ENCODE results near the gene MIA.
"Not testable (repeated sequence)": the region's sequence is repeated elsewhere in the genome, so short reads cannot be mapped to it uniquely, and the experiment has no call there.

Gene MIA
- 0 to 0.58 (median 0) reads per million in 9 experiments for total RNA-seq

- peaks cover 30% of the 10 kb centered on the region for H3K36me3 Mint-ChIP-seq (ENCODE audit: insufficient read depth)
- peaks cover 28 to 30% of the 10 kb centered on the region in 2 donors for H3K4me1 Mint-ChIP-seq (ENCODE audit: low read depth in 2 of 2)
- DNase-seq = no peak
- peak within 1 kb of the TSS in 1 of 2 donors; percentile 94 for H3K27ac Mint-ChIP-seq
- H3K27me3 Mint-ChIP-seq = no peaks in the 10 kb centered on the region
- no peaks in the 10 kb centered on the region for H3K9me3 Mint-ChIP-seq
- no peak for ATAC-seq (replicated peaks)
- no peak within 1 kb of the TSS for H3K4me3 Mint-ChIP-seq
Observed at GRCh38 chr19:40774916-40775631, at the start of gene MIA. TSS of gene MIA (plus strand) at chr19:40775521. CDS start at chr19:40775543, 22 bp downstream.

GRCh38 chr19:40726279-40726678, 49.0 kb upstream of the MIA start:
- Mint-ChIP-seq H3K9me3 (no peaks in the 10 kb centered on the region), H3K4me3 (no peak overlapping the region), H3K36me3 (ENCODE audit: insufficient read depth) (peaks cover 20% of the 10 kb centered on the region), H3K27me3 (no peaks in the 10 kb centered on the region), H3K27ac (no peak overlapping the region), H3K4me1 (ENCODE audit: low read depth in 2 of 2) (peaks cover 5 to 19% of the 10 kb centered on the region in 2 donors)
- ATAC-seq (replicated peaks) (no peak), DNase-seq (no peak)

GRCh38 chr19:40730065-40730464, 45.3 kb upstream of the MIA start:
- not testable (repeated sequence) for ATAC-seq (replicated peaks); H3K9me3 Mint-ChIP-seq; H3K27ac Mint-ChIP-seq; DNase-seq; H3K4me1 Mint-ChIP-seq (ENCODE audit: low read depth in 2 of 2); H3K4me3 Mint-ChIP-seq; H3K27me3 Mint-ChIP-seq
- H3K36me3 Mint-ChIP-seq (ENCODE audit: insufficient read depth) = peaks cover 45% of the 10 kb centered on the region

- not testable (repeated sequence) for H3K9me3 Mint-ChIP-seq; DNase-seq; H3K4me3 Mint-ChIP-seq; H3K27ac Mint-ChIP-seq; ATAC-seq (replicated peaks); H3K4me1 Mint-ChIP-seq (ENCODE audit: low read depth in 2 of 2); H3K27me3 Mint-ChIP-seq
- peaks cover 41% of the 10 kb centered on the region for H3K36me3 Mint-ChIP-seq (ENCODE audit: insufficient read depth)
Observed at GRCh38 chr19:40732304-40732703, 43.0 kb upstream of the MIA start.

GRCh38 chr19:40733149-40733548, 42.2 kb upstream of the MIA start:
- peaks cover 44% of the 10 kb centered on the region for H3K36me3 Mint-ChIP-seq (ENCODE audit: insufficient read depth)

GRCh38 chr19:40735013-40735771, 40.1 kb upstream of the MIA start:
- H3K36me3 Mint-ChIP-seq (ENCODE audit: insufficient read depth) = peaks cover 41% of the 10 kb centered on the region
- no peaks in the 10 kb centered on the region for H3K4me1 Mint-ChIP-seq (ENCODE audit: low read depth in 2 of 2)
- no peaks in the 10 kb centered on the region for H3K9me3 Mint-ChIP-seq
- H3K4me3 Mint-ChIP-seq = no peak overlapping the region
- peak overlapping the region in 1 of 2 donors; percentile 20 for H3K27ac Mint-ChIP-seq
- no peaks in the 10 kb centered on the region for H3K27me3 Mint-ChIP-seq
- DNase-seq (no peak), ATAC-seq (replicated peaks) (no peak)

More at GRCh38 chr19:40733149-40733548, 42.2 kb upstream of the MIA start:
- Mint-ChIP-seq H3K9me3 (no peaks in the 10 kb centered on the region), H3K4me3 (no peak overlapping the region), H3K27ac (peak overlapping the region in 1 of 2 donors; percentile 52), H3K4me1 (ENCODE audit: low read depth in 2 of 2) (no peaks in the 10 kb centered on the region), H3K27me3 (no peaks in the 10 kb centered on the region)
- DNase-seq = no peak
- no peak for ATAC-seq (replicated peaks)

GRCh38 chr19:40736661-40737060, 38.7 kb upstream of the MIA start:
- Mint-ChIP-seq H3K27me3 (no peaks in the 10 kb centered on the region), H3K36me3 (ENCODE audit: insufficient read depth) (peaks cover 35% of the 10 kb centered on the region), H3K4me3 (no peak overlapping the region), H3K9me3 (no peaks in the 10 kb centered on the region), H3K27ac (no peak overlapping the region), H3K4me1 (ENCODE audit: low read depth in 2 of 2) (no peaks in the 10 kb centered on the region)
- ATAC-seq (replicated peaks) (no peak), DNase-seq (no peak)

GRCh38 chr19:40737102-40737644, 38.1 kb upstream of the MIA start:
- ATAC-seq (replicated peaks) (no peak), DNase-seq (no peak)
- Mint-ChIP-seq H3K27me3 (no peaks in the 10 kb centered on the region), H3K9me3 (no peaks in the 10 kb centered on the region), H3K27ac (no peak overlapping the region), H3K4me3 (no peak overlapping the region), H3K4me1 (ENCODE audit: low read depth in 2 of 2) (no peaks in the 10 kb centered on the region), H3K36me3 (ENCODE audit: insufficient read depth) (peaks cover 30% of the 10 kb centered on the region)

GRCh38 chr19:40739030-40739839, 36.1 kb upstream of the MIA start:
- peaks cover 18% of the 10 kb centered on the region for H3K36me3 Mint-ChIP-seq (ENCODE audit: insufficient read depth)
- no peaks in the 10 kb centered on the region for H3K27me3 Mint-ChIP-seq
- no peaks in the 10 kb centered on the region for H3K4me1 Mint-ChIP-seq (ENCODE audit: low read depth in 2 of 2)
- H3K4me3 Mint-ChIP-seq = no peak overlapping the region
- ATAC-seq (replicated peaks) (no peak), DNase-seq (no peak)
- no peaks in the 10 kb centered on the region for H3K9me3 Mint-ChIP-seq
- no peak overlapping the region for H3K27ac Mint-ChIP-seq

GRCh38 chr19:40739871-40740703, 35.2 kb upstream of the MIA start:
- Mint-ChIP-seq H3K36me3 (ENCODE audit: insufficient read depth) (peaks cover 11% of the 10 kb centered on the region), H3K4me3 (no peak overlapping the region), H3K27me3 (no peaks in the 10 kb centered on the region), H3K9me3 (no peaks in the 10 kb centered on the region), H3K4me1 (ENCODE audit: low read depth in 2 of 2) (no peaks in the 10 kb centered on the region), H3K27ac (peak overlapping the region in 1 of 2 donors; percentile 69)
- ATAC-seq (replicated peaks) (no peak), DNase-seq (no peak)

- DNase-seq = no peak
- Mint-ChIP-seq H3K27me3 (no peaks in the 10 kb centered on the region), H3K27ac (peak overlapping the region in 1 of 2 donors; percentile 69), H3K4me3 (no peak overlapping the region), H3K9me3 (no peaks in the 10 kb centered on the region), H3K36me3 (ENCODE audit: insufficient read depth) (peaks cover 9% of the 10 kb centered on the region), H3K4me1 (ENCODE audit: low read depth in 2 of 2) (no peaks in the 10 kb centered on the region)
- no peak for ATAC-seq (replicated peaks)
Observed at GRCh38 chr19:40740747-40741146, 34.6 kb upstream of the MIA start.

GRCh38 chr19:40741527-40742390, 33.6 kb upstream of the MIA start:
- no peak for DNase-seq
- no peaks in the 10 kb centered on the region for H3K4me1 Mint-ChIP-seq (ENCODE audit: low read depth in 2 of 2)
- peaks cover 9% of the 10 kb centered on the region for H3K36me3 Mint-ChIP-seq (ENCODE audit: insufficient read depth)
- ATAC-seq (replicated peaks) = no peak
- no peaks in the 10 kb centered on the region for H3K9me3 Mint-ChIP-seq
- H3K27me3 Mint-ChIP-seq = no peaks in the 10 kb centered on the region
- no peak overlapping the region for H3K4me3 Mint-ChIP-seq
- H3K27ac Mint-ChIP-seq = peak overlapping the region in 1 of 2 donors; percentile 59

All from effector memory CD8-positive, alpha-beta T cell (primary cell).